Muscle layer of duodenum (tissue), 2 donors: ENCODE measurements around the gene ASB16.

ENCODE experiments used
- H3K27ac ChIP-seq: one replicate; pipeline ENCODE4 v1.7.0; 2013; ENCODE audit warnings: mild to moderate bottlenecking, low read length
- H3K27me3 ChIP-seq: one replicate; pipeline ENCODE4 v1.7.0; 2013; ENCODE audit warnings: low read depth, mild to moderate bottlenecking, control low read depth, low read length
- H3K36me3 ChIP-seq, 2 donors: one replicate each; pipeline ENCODE4 v1.7.0; 2013; ENCODE audit warnings: low read length in 2 of 2, control low read depth in 1 of 2, mild to moderate bottlenecking in 1 of 2; ENCODE audit not compliant: insufficient read depth in 2 of 2, control insufficient read depth in 1 of 2
- H3K4me1 ChIP-seq, 2 donors: one replicate each; pipeline ENCODE4 v1.7.0; 2013; ENCODE audit warnings: low read length in 2 of 2, mild to moderate bottlenecking in 2 of 2, control low read depth in 1 of 2, moderate library complexity in 1 of 2; ENCODE audit not compliant: insufficient read depth in 2 of 2, control insufficient read depth in 1 of 2
- H3K4me3 ChIP-seq, 2 donors: one replicate each; pipeline ENCODE4 v1.7.0; 2013; ENCODE audit warnings: low read length in 2 of 2, low read depth in 1 of 2, mild to moderate bottlenecking in 1 of 2
- H3K9me3 ChIP-seq, 2 donors: one replicate each; pipeline ENCODE4 v1.7.0; 2013; ENCODE audit warnings: low read length in 2 of 2, control low read depth in 1 of 2, mild to moderate bottlenecking in 1 of 2; ENCODE audit not compliant: control insufficient read depth in 1 of 2
- donor health status: healthy.

The ASB16 gene

DNA sequence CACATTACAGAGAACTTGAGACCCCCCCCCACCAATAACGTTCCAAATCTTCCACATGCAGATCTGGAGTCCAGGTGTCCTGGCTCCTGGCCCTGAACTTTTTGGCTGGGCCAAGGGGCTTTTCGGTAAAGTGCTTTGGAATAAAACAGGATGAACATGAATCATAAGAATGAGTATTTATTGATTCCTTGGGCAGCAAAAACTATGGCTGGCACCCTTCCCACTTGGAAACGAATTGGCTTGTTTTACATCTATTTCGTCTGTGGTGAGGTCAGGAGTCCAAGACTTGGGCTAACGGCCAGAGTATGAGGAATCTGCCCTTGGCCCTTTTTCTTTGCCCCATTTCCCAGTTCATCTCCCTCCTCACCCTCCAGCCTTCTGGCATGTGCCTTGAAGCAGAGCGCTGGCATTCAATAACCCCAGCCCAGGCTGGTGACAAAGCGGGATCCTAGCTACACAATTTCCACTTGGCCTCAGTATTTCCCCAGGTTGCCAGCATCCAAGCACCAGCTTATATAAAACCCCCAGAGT lies 53.1 kb downstream of the ASB16 start:
- H3K9me3 ChIP-seq = no peaks in the 10 kb centered on the region
- H3K4me3 ChIP-seq = no peak overlapping the region
- H3K36me3 ChIP-seq = no peaks in the 10 kb centered on the region
- peak overlapping the region; percentile 79 for H3K27ac ChIP-seq
- peaks cover 11 to 21% of the 10 kb centered on the region in 2 donors for H3K4me1 ChIP-seq
- H3K27me3 ChIP-seq = no peaks in the 10 kb centered on the region
